ENCODE results near the gene HHAT.
"Not testable (repeated sequence)": the region's sequence is repeated elsewhere in the genome, so short reads cannot be mapped to it uniquely, and the experiment has no call there.

HHAT gene

GRCh38 chr1:210655511-210655910, 326.8 kb downstream of the HHAT start:
- DNase-seq = no peak

- no peak for DNase-seq
Measured at GRCh38 chr1:210657806-210658205, 329.1 kb downstream of the HHAT start.

DNA sequence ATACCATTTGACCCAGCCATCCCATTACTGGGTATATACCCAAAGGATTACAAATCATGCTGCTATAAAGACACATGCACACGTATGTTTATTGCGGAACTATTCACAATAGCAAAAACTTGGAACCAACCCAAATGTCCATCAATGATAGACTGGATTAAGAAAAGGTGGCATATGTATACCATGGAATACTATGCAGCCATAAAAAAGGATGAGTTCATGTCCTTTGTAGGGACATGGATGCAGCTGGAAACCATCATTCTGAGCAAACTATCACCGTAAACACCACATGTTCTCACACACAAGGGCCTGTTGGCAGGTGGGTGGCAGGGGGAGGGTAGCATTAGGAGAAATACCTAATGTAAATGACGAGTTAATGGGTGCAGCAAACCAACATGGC, 332.8 kb downstream of the HHAT start:
- not testable (repeated sequence) for DNase-seq

DNA sequence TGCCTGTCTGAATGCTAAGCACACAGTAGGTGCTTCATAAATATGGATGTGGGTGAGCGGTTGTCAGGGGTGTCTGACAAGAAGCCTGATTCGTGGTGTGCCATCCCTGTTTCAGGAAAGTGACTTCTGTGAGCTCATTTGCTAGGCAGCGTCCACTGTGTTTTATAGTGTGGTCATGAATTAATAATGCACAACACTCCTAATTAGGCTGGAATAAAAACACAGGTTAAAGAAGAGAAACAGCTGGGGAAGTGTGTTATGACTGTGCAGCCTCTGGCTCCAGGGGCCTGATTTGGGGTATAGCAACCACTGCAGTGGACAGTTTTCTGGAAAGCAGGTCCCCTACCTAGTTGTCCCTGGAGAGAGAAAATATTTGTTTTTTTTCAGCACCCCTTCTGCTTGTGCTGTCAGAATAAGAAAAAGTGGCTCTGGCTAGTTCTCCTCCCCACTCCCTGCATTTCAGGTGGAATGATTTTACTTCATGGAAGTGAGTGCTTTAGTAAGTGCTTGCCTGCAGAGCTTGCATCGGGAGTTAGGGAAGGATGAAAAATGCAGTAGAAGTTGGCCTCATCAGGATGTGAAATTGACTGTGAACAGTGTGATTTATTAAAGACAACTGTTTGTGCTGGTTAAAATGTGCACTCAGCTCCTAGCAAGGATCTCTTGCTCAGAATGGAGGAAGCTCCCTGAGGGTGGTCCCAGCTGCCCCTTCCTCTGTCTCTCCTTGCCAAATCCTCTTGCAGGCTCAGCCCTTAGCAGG, 333.8 kb downstream of the HHAT start:
- no peak for DNase-seq

GRCh38 chr1:210663730-210664573, 335.2 kb downstream of the HHAT start:
- no peak for DNase-seq

DNA sequence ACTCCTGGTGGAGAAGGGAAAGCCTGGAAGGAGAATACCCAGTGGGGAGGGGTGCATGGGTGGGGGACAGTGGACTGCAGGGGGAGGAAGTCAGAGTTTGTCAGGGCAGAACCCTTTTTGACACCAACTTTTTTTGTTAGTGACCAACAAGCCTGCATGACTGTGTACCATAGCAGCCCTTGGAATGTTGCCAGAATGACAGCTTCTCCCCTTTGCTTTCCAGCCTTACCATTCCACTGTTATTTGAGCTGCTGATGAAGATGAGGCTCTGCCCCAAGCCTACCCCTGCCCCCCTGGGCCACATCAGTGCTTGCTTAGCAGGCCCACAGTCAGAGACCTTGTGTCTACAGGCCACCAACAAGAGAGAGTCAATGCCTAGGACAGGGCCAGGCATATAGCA, 341.2 kb downstream of the HHAT start:
- DNase-seq = no peak

DNA sequence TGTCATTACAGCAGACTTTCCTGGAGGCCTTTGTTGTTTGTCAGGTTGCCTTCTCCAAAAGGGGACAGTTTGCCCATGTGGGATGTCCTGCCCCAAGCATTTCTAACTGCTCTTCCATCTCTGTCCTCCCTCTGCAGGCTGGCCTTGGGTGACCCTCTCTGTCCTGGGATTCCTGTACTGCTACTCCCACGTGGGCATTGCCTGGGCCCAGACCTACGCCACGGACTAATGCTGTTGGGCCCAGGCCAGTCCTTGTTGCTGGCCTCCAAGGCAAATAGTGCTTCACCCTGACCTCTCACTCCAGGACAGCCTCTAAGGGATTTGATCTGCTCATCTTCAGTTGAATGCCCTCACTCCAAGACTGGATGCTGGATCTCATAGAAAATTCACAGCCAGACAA, 345.4 kb downstream of the HHAT start:
- no peak for DNase-seq

DNA sequence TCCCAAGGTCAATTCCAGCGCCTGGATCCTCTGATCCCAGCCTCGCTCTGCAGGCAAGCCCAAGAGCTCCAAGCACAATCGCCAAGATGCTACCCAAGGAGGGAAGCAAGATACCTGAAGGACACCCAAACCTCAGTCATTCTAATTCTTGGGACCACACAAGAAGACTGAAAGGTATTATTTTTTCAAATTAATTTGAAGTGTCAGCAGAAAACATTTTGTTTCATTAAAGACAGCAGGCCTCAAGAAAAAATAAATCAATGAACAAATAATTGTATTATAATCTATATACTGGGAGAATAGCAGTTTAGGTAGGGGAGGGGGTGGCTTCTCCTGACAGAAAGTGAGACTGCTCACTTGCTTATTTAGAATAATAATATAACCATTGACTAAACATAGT, 347.8 kb downstream of the HHAT start:
- no peak for DNase-seq

- no peak for DNase-seq
Measured at GRCh38 chr1:210677533-210677932, 348.8 kb downstream of the HHAT start.

DNA sequence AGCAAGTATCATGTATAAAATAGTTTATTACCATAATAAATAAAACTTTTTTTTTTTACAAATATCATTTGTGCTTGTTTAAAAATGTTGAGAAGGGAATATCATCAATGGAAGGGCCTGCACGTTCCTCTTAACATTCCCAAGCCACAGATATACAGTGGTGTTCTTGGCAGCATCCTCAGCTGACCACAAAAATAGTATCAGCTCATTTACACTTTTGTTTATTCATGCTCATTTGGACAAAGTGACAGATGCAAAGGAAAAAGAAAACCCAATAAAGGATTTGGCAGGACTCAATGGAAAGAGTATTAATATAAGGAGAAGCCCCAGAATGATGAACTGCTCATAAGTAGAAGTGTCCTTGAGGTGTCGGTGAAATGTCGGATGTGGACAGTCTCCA, 349.6 kb downstream of the HHAT start:
- no peak for DNase-seq

DNA sequence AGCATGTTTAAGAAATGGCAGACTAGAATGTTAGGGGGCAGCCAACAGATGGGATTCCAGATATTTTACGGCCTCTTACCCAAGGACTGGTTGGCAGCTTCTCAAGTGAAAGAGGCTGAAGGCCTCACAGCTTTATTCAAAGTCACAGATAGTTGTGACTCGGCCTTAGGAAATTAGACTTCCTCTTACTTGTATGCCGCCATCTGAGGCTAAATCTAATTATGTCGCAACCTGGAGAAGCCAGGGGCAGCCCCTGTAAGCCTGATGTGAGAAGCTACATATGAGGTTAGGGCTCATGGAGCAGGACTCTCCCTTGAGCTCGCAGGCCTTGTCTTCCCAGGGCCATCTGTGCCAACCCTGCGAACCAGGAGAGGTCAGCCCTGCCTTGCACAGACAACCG, 352.5 kb downstream of the HHAT start:
- no peak for DNase-seq

DNA sequence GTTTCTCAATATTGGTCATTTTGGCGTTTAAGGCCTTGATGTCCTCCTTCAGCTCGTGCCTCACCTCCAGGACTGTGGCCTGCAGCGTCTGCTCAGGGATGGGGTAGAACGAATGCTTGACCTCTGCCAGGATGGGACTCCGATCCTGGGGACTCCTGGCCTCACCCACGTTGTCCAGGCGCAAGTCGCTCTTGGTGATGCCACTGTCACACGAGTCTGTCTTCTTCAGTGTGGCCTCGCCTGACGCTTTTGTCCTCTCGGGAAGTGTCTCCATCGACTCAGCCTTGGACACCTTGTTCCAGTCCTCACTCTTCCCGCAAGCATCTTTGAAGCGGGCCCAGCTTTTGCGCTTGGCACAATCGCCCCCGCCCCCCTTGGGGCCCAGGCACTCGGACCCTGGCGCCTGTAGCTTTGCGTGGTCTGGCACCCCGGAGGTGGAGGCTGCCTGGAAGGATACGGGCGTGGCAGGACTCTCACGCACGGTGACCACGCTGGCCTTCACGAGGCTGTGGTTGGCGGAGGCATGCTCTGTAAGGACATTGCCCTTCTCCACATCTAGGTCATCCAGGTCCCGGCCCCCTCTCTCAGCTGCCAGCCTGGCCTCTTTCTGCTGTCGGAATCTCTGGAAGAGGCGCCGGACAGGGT, 354.8 kb downstream of the HHAT start:
- DNase-seq = no peak

- DNase-seq = no peak
Measured at GRCh38 chr1:210684466-210685294, 356.0 kb downstream of the HHAT start.

GRCh38 chr1:210685295-210685650, 356.6 kb downstream of the HHAT start:
- no peak for DNase-seq

GRCh38 chr1:210686841-210687240, 358.1 kb downstream of the HHAT start:
- DNase-seq = no peak

GRCh38 chr1:210687582-210688279, 359.0 kb downstream of the HHAT start:
- no peak for DNase-seq

- DNase-seq = no peak
Measured at GRCh38 chr1:210688512-210689234, 360.0 kb downstream of the HHAT start.

GRCh38 chr1:210689826-210690225, 361.1 kb downstream of the HHAT start:
- no peak for DNase-seq

GRCh38 chr1:210690236-210690635, 361.5 kb downstream of the HHAT start:
- DNase-seq = no peak

- DNase-seq = no peak
Measured at GRCh38 chr1:210691039-210691610, 362.4 kb downstream of the HHAT start.

GRCh38 chr1:210692796-210693195, 364.1 kb downstream of the HHAT start:
- DNase-seq = no peak
